ENCODE data around the gene EIF4H.
A peak's percentile ranks its signal among the peaks of the same experiment; 100 is the strongest.

Gene EIF4H

GRCh38 chr7:74149071-74149470 is 25.1 kb upstream of the EIF4H start:
- H3K27me3 ChIP-seq (ENCODE audit: insufficient read depth, low read depth, severe bottlenecking): no peaks in the 10 kb centered on the region
- no peak for TF ChIP-seq CTCF (IDR thresholded peaks at IDR 0.05; ENCODE audit: low read depth, low read length)
- no peak overlapping the region for H3K4me3 ChIP-seq (ENCODE audit: low read depth, low read length)
- no peaks in the 10 kb centered on the region for H3K36me3 ChIP-seq
- peaks cover 3% of the 10 kb centered on the region for H3K9me3 ChIP-seq (ENCODE audit: severe bottlenecking)
- no peak overlapping the region for H3K27ac ChIP-seq
- DNase-seq: no peak

- no peaks in the 10 kb centered on the region for H3K36me3 ChIP-seq
- H3K27ac ChIP-seq: no peak overlapping the region
- no peak for TF ChIP-seq CTCF (IDR thresholded peaks at IDR 0.05; ENCODE audit: low read depth, low read length)
- H3K9me3 ChIP-seq (ENCODE audit: severe bottlenecking): peaks cover 3% of the 10 kb centered on the region
- H3K27me3 ChIP-seq (ENCODE audit: insufficient read depth, low read depth, severe bottlenecking): no peaks in the 10 kb centered on the region
- no peak overlapping the region for H3K4me3 ChIP-seq (ENCODE audit: low read depth, low read length)
- DNase-seq: no peak
Observed at GRCh38 chr7:74149603-74150002, 24.6 kb upstream of the EIF4H start.

GRCh38 chr7:74153736-74154135 is 20.4 kb upstream of the EIF4H start:
- TF ChIP-seq CTCF (IDR thresholded peaks at IDR 0.05; ENCODE audit: low read depth, low read length): no peak
- no peaks in the 10 kb centered on the region for H3K9me3 ChIP-seq (ENCODE audit: severe bottlenecking)
- DNase-seq: no peak
- H3K27ac ChIP-seq: no peak overlapping the region
- no peak overlapping the region for H3K4me3 ChIP-seq (ENCODE audit: low read depth, low read length)
- no peaks in the 10 kb centered on the region for H3K27me3 ChIP-seq (ENCODE audit: insufficient read depth, low read depth, severe bottlenecking)
- H3K36me3 ChIP-seq: no peaks in the 10 kb centered on the region

- no peaks in the 10 kb centered on the region for H3K9me3 ChIP-seq (ENCODE audit: severe bottlenecking)
- no peak for DNase-seq
- H3K4me3 ChIP-seq (ENCODE audit: low read depth, low read length): no peak overlapping the region
- no peak overlapping the region for H3K27ac ChIP-seq
- TF ChIP-seq CTCF (IDR thresholded peaks at IDR 0.05; ENCODE audit: low read depth, low read length): no peak
- no peaks in the 10 kb centered on the region for H3K36me3 ChIP-seq
- no peaks in the 10 kb centered on the region for H3K27me3 ChIP-seq (ENCODE audit: insufficient read depth, low read depth, severe bottlenecking)
Observed at GRCh38 chr7:74155810-74156395, 18.3 kb upstream of the EIF4H start.

GRCh38 chr7:74157605-74158004 is 16.6 kb upstream of the EIF4H start:
- Histone ChIP-seq H3K27me3 (ENCODE audit: insufficient read depth, low read depth, severe bottlenecking) (no peaks in the 10 kb centered on the region), H3K4me3 (ENCODE audit: low read depth, low read length) (no peak overlapping the region), H3K9me3 (ENCODE audit: severe bottlenecking) (no peaks in the 10 kb centered on the region), H3K36me3 (no peaks in the 10 kb centered on the region), H3K27ac (no peak overlapping the region)
- TF ChIP-seq CTCF (IDR thresholded peaks at IDR 0.05; ENCODE audit: low read depth, low read length): no peak
- no peak for DNase-seq

GRCh38 chr7:74164985-74165456 is 9.1 kb upstream of the EIF4H start:
- DNase-seq: no peak
- TF ChIP-seq CTCF (IDR thresholded peaks at IDR 0.05; ENCODE audit: low read depth, low read length): peak; percentile 14; the same call in 1 of the 2 replicates
- H3K36me3 ChIP-seq: no peaks in the 10 kb centered on the region
- no peak overlapping the region for H3K27ac ChIP-seq
- no peaks in the 10 kb centered on the region for H3K27me3 ChIP-seq (ENCODE audit: insufficient read depth, low read depth, severe bottlenecking)
- no peak overlapping the region for H3K4me3 ChIP-seq (ENCODE audit: low read depth, low read length)
- no peaks in the 10 kb centered on the region for H3K9me3 ChIP-seq (ENCODE audit: severe bottlenecking)
